RWPE2 (cell line): ENCODE data around the gene TFF2.

Source experiments
- ATAC-seq: fragments of 200-7000 bp; cut with Tn5 transposase; 3 replicates; pipeline ENCODE4 v1.9.1; 2021; ENCODE audit warnings: low read depth
- DNase-seq: peaks from one replicate; pipeline ENCODE4 v3.0.0-alpha.2; 2020; ENCODE audit warnings: low spot score
- H3K27ac ChIP-seq: fragments of 450-650 bp; 2 replicates; pipeline ENCODE4 v1.5.1; 2017; ENCODE audit warnings: mild to moderate bottlenecking; ENCODE audit not compliant: poor library complexity, severe bottlenecking
- H3K27me3 ChIP-seq: fragments of 250-450 bp; sonication (Bioruptor Pico); 2 replicates; pipeline ENCODE4 v1.5.1; 2021; ENCODE audit warnings: mild to moderate bottlenecking, moderate library complexity; ENCODE audit not compliant: insufficient read depth, poor library complexity, severe bottlenecking
- H3K36me3 ChIP-seq: fragments of 250-450 bp; sonication (Bioruptor Pico); 2 replicates; pipeline ENCODE4 v1.5.1; 2020; ENCODE audit warnings: low read depth, mild to moderate bottlenecking, moderate library complexity
- H3K4me1 ChIP-seq: fragments of 250-450 bp; sonication (Bioruptor Pico); 2 replicates; pipeline ENCODE4 v1.5.1; 2021; ENCODE audit warnings: mild to moderate bottlenecking, moderate library complexity; ENCODE audit not compliant: insufficient read depth, poor library complexity, severe bottlenecking
- H3K4me3 ChIP-seq: fragments of 250-450 bp; sonication (Bioruptor Pico); 2 replicates; pipeline ENCODE4 v1.5.1; 2021; ENCODE audit warnings: mild to moderate bottlenecking, moderate library complexity; ENCODE audit not compliant: severe bottlenecking
- H3K9me3 ChIP-seq: fragments of 250-450 bp; sonication (Bioruptor Pico); 2 replicates; pipeline ENCODE4 v1.5.1; 2021; ENCODE audit warnings: mild to moderate bottlenecking, moderate library complexity; ENCODE audit not compliant: severe bottlenecking
- CTCF ChIP-seq: fragments of 450-650 bp; IDR thresholded peaks from one replicate; pipeline ENCODE4 v1.5.1; 2017; ENCODE audit warnings: mild to moderate bottlenecking, moderate library complexity; ENCODE audit not compliant: poor library complexity, severe bottlenecking

TFF2 gene

DNA sequence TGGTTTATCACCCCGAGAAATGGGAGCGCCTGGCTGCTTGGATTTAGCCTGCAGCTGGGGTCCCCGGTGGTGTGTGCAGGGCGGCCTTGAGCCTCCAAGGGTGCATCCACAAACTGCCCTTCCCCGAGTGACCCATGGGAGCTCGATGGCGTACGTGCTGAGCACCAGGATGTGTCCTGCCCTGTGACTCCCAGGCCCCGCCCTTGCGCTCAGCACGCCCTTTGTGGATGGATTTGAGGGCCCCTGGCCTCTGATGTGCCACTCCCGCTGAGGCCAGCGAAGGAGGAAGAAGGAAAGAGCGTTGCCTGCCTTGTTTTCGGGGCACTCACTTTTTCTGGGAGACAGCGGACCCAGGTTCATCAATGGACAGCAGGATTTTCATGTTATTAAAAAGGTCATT is 33.9 kb downstream of the TFF2 start:
- ATAC-seq: no peak
- H3K9me3 ChIP-seq: no peaks in the 10 kb centered on the region
- H3K4me1 ChIP-seq: no peaks in the 10 kb centered on the region
- H3K27ac ChIP-seq: no peak overlapping the region
- DNase-seq: no peak
- H3K27me3 ChIP-seq: no peaks in the 10 kb centered on the region
- TF ChIP-seq CTCF: no peak
- H3K36me3 ChIP-seq: no peaks in the 10 kb centered on the region
- no peak overlapping the region for H3K4me3 ChIP-seq

GRCh38 chr21:42315296-42315891 is 35.4 kb downstream of the TFF2 start, which contains the start of gene TFF3:
TFF3 (minus strand) TSS chr21:42315409; CDS start chr21:42315374, 35 bp downstream.
- H3K27me3 ChIP-seq: no peaks in the 10 kb centered on the region
- H3K4me1 ChIP-seq: no peaks in the 10 kb centered on the region
- no peak within 1 kb of the TSS for H3K4me3 ChIP-seq
- H3K27ac ChIP-seq: no peak within 1 kb of the TSS
- H3K9me3 ChIP-seq: no peaks in the 10 kb centered on the region
- no peak for TF ChIP-seq CTCF
- ATAC-seq (no peak), DNase-seq (no peak)
- H3K36me3 ChIP-seq: no peaks in the 10 kb centered on the region

DNA sequence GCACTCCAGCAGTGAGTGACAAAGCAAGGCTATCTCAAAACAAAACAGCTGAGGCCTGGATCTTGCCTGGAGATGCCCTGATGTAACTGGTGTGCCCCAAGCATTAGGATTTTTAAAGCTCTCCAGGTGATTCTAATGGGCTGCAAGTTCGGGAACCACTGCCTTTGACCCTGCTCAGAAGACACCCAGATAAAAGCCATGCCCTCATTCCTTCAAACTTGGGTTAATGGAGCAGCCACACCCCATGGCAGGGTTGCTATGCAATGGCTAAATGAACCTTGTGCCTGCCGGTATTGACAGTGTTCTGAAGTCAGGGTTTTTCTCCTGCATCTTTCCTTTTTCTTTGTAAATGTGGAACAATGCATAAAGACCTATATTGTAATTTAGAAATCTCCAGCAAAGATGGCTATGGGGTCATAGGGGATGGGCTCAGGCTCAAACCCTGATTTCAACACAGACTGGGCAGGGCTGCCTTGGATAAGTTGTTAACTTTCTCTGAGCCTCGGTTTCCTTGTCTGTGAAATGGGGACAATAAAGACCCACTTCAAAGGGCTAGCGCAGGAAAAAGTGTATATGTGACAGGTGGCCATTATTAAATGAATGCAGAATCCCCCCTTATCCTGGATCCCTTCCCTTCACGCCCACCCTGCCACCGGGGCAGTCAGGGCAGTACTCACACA is 36.0 kb downstream of the TFF2 start:
- H3K27me3 ChIP-seq: no peaks in the 10 kb centered on the region
- H3K4me1 ChIP-seq: no peaks in the 10 kb centered on the region
- no peak for DNase-seq
- no peak overlapping the region for H3K4me3 ChIP-seq
- no peak for ATAC-seq
- H3K36me3 ChIP-seq: no peaks in the 10 kb centered on the region
- TF ChIP-seq CTCF: no peak
- H3K27ac ChIP-seq: no peak overlapping the region
- no peaks in the 10 kb centered on the region for H3K9me3 ChIP-seq

DNA sequence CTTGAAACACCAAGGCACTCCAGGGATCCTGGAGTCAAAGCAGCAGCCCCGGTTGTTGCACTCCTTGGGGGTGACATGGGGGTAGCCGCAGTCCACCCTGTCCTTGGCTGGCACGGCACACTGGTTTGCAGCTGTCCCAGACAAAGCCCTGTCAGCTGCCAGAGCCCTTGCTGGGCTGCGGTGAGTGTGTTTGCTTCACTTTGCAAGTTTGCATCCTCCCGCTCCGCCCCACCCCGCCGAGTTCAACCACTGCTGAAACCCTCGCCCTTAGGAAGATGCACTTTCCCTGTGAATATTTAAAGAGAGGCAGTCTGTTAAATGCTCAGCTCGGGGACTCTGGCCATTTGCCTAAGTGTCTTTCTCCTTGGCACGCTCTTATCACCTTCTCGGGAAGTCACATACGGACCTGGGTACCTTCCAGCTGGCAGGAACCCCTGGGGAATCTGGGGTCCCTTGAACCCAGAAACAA is 37.3 kb downstream of the TFF2 start:
- Histone ChIP-seq H3K27ac (no peak overlapping the region), H3K36me3 (no peaks in the 10 kb centered on the region), H3K4me3 (no peak overlapping the region), H3K4me1 (no peaks in the 10 kb centered on the region), H3K9me3 (no peaks in the 10 kb centered on the region), H3K27me3 (no peaks in the 10 kb centered on the region)
- ATAC-seq (no peak), DNase-seq (no peak)
- no peak for TF ChIP-seq CTCF

DNA sequence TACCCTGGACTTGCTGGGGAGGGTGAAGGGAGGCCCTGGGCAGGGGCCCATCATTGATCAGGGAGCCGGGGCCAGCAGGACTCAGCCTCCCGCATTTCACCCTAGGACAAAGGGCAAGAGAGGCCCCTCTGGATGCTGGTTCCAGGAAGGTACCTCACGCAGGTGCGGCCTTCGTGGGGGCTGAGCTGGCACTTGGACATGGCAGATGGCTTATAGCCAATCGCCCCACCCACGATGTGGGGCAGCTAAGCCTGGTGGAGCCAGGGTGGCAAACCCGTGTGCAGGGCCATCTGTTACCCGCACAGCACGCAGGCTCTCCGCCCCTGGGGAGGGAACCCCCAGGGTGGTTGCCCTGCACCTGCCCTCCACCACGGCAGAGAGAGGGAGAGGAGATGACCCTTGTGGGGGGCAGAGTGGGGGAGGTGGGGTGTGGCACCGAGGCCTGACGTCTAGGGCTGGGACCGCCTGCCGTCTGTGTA is 38.1 kb downstream of the TFF2 start:
- TF ChIP-seq CTCF: no peak
- no peaks in the 10 kb centered on the region for H3K36me3 ChIP-seq
- no peaks in the 10 kb centered on the region for H3K4me1 ChIP-seq
- H3K27me3 ChIP-seq: no peaks in the 10 kb centered on the region
- no peak overlapping the region for H3K27ac ChIP-seq
- no peak for DNase-seq
- ATAC-seq: no peak
- no peak overlapping the region for H3K4me3 ChIP-seq
- no peaks in the 10 kb centered on the region for H3K9me3 ChIP-seq
